NCI-H1694 (cell line): ENCODE measurements around the gene UQCR10.

ENCODE experiments used
- DNase-seq: peaks from one replicate; lab custom pipeline; 2025; lab: John Stamatoyannopoulos, UW

UQCR10 gene

GRCh38 chr22:29767171-29768051 lies at the start of gene UQCR10:
Gene UQCR10, plus strand, starts transcription at chr22:29767369. Its CDS starts 30 bp downstream, at chr22:29767399.
- DNase-seq: peak; percentile 82

- DNase-seq: no peak
These were observed 49.4 kb upstream of the UQCR10 start for GRCh38 chr22:29717789-29718188.

- DNase-seq: peak; percentile 27
These were observed 47.9 kb upstream of the UQCR10 start for GRCh38 chr22:29718949-29719898.

GRCh38 chr22:29719899-29720645 lies 47.1 kb upstream of the UQCR10 start, which contains the start of gene CABP7:
Gene CABP7, plus strand, starts transcription at chr22:29720003. Its CDS starts 422 bp downstream, at chr22:29720425.
- no peak for DNase-seq

- no peak for DNase-seq
These were observed 46.3 kb upstream of the UQCR10 start for GRCh38 chr22:29720811-29721323.

GRCh38 chr22:29722151-29722550 lies 45.0 kb upstream of the UQCR10 start:
- DNase-seq: no peak

GRCh38 chr22:29722587-29722986 lies 44.6 kb upstream of the UQCR10 start:
- DNase-seq: no peak

GRCh38 chr22:29723766-29724165 lies 43.4 kb upstream of the UQCR10 start:
- no peak for DNase-seq

- DNase-seq: no peak
These were observed 42.3 kb upstream of the UQCR10 start for GRCh38 chr22:29724843-29725242.

GRCh38 chr22:29726106-29726505 lies 41.1 kb upstream of the UQCR10 start:
- no peak for DNase-seq

- DNase-seq: no peak
These were observed 40.5 kb upstream of the UQCR10 start for GRCh38 chr22:29726512-29727130.

GRCh38 chr22:29727131-29727523 lies 40.0 kb upstream of the UQCR10 start:
- no peak for DNase-seq

GRCh38 chr22:29729161-29729560 lies 38.0 kb upstream of the UQCR10 start:
- no peak for DNase-seq

GRCh38 chr22:29731058-29731850 lies 35.9 kb upstream of the UQCR10 start:
- DNase-seq: no peak

GRCh38 chr22:29732883-29733282 lies 34.3 kb upstream of the UQCR10 start:
- no peak for DNase-seq

- DNase-seq: peak; percentile 65
These were observed 33.6 kb upstream of the UQCR10 start for GRCh38 chr22:29733362-29734201.

- no peak for DNase-seq
These were observed 32.8 kb upstream of the UQCR10 start for GRCh38 chr22:29734406-29734805.

- DNase-seq: no peak
These were observed 32.3 kb upstream of the UQCR10 start for GRCh38 chr22:29734838-29735237.

- no peak for DNase-seq
These were observed 31.8 kb upstream of the UQCR10 start for GRCh38 chr22:29735416-29735815.
